HG03280 (cell line): Measurements from ENCODE around the gene PRKN.

Experiments
- ATAC-seq: cut with Tn5 transposase; IDR thresholded peaks from one replicate; pipeline ENCODE4 v1.9.1; 2021; ENCODE audit warnings: mild to moderate bottlenecking, moderate library complexity; ENCODE audit not compliant: unreplicated experiment

The PRKN gene

DNA sequence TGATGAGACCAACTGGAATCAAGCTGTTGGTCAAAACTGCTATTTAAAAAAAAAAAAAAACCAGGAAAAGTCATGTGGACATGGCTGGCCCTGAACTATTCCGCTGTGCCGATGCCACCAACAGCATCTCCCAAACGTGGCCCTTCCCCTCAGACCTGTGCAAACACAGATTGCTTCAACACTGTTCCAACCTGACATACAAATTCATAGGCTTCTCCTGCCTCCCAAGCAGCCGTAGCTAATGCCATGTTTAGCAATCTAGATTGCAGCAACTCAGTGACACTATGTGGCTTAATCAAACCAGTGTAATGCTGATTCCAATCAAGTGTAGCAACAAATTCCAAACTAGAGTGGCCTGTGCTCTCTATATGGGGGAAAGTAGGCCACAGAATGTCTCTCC is 16.2 kb downstream of the PRKN start:
- ATAC-seq: no peak

DNA sequence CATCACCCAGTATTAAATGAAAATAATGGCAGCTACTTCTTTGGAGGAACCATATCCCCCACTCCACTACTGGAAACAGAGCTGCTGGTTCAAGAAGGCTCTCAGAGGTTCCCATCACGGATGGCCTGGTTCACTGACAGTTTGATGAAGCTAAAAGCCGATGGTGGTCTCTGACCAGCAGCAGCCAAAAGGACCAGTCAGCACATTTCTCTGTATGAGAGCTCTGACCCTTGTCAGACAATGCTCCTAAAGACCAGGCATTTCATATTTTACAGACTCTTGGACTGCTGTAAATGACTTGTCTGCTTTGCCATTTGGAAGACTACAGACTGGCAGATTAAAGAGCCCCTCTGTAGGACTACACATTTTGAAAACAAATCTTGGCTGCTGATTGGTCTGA is 16.6 kb downstream of the PRKN start:
- ATAC-seq: no peak

DNA sequence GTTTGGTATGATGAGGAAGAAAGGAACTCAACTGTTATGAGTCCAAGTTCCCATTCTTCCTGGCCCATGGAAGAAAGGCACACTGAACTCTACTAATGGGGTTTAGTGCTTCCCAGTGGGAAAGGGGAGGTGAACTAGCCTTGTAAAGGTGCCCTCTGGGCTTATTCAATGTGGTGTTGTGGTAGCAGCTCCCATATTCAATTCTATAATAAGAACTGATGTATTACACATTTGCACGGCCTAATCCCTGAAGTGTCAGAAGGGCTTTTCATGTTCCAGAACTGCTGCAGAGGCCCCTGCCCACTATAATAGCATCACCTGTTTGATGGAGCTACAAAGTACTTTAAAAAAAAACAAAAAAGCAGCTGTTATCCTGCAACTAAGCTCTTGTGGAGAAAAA is 17.1 kb downstream of the PRKN start:
- ATAC-seq: no peak

DNA sequence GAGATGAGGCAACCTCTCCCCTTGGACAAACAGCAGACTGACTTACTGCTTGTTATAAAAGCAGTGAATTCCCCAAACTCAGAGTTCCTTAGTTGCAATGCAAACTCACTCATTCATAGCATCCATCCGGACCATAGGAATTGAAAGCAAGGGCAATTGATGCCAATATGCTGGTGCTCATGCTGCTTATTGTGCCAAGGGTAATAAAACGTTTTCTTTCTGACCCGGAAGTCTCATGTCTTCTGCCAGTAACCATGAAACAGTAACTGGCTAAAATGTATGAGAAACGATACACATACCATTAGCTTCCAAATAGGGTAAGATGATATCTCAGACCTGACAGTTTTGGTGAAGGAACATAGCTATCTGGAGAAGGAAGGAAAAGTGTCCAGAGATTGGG is 18.1 kb downstream of the PRKN start:
- ATAC-seq: no peak

DNA sequence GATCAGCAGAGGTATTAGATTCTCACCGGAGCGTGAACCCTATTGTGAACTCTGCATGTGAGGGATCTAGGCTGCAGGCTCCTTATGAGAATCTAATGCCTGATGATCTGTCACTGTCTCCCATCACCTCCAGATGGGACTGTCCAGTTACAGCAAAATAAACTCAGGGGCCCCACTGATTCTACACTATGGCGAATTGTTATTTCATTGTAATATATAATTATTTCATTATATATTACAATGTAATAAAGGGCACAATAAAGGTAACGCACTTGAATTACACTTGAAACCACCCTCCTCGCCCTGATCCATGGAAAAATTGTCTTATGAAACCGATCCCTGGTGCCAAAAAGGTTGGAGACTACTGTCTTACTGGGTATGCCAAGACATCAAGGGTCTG is 18.6 kb downstream of the PRKN start:
- ATAC-seq: no peak

DNA sequence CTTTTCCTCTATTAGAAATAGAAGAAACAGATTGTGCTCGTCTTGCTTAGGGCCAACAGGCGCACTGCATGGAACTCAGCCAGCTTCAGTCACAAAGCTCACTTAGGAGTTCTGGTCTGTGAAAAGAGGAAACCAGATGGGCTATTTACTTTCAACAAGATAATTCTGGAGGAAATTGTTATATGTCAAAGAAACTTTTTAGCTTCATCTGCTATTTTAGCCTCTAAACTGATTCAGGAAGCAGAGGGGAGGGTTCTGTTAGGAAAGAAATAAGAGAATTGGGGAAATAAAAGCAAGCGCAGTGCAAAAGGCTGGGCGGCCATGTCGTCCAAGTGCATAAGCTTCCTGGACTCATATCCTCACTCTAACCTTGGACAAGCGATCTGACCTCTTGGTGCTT is 21.3 kb downstream of the PRKN start:
- ATAC-seq: no peak

DNA sequence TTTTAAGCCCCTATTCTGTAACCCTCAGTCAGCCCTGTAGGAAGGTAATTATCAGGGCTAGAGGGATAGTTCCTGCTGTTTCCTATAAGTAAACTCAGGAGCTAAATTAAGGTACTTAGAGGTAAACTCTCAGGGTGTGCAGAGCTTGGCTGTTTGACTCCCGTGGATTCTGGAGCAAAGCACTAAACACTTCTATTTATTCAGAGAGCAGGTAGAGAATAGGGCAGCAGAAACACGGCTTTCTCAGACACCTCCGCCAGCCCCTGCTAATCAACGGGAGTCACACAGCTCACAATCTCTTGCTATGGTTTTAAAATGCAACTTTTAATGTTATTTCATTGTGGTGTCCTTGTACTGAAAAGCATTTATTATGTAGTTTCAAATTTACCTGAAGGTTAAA is 21.8 kb downstream of the PRKN start:
- ATAC-seq: no peak

DNA sequence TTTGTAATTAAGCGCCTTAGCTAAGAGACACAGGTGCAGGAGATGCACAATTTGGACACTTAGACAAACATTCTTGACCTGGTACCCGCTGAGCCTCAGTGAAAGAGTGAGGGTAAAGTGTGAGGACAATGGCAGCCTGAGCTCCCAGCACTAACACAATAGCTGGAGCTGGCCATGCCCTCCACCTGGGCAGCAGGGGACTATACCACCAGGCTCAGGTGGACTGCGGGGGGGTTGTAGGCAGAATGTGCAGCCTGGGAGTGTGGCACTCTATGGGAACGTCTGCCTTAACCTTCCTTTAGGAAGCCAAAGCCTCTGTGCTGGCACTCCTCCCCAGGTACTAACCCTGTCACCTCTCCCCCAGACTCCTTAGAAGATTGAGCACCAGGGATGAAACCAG is 23.6 kb downstream of the PRKN start:
- ATAC-seq: no peak

DNA sequence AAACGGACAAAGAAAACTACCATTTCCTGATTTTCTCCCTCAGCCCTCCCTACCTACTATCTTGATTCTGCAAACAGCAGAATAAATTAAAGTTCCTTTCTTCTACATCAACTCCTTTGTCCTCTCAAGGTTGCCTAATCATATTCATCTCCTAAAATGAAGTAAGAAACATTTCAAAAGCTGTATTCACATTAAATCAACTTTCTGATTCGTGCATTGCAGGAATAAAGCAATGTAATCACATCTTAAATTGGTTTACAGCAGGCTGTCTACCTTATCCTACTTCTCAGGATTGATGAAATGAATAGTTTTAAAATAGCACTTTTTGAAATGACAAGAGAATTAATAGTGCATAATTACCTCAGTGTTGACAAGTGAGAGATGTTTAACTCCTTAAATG is 25.1 kb downstream of the PRKN start:
- ATAC-seq: no peak

DNA sequence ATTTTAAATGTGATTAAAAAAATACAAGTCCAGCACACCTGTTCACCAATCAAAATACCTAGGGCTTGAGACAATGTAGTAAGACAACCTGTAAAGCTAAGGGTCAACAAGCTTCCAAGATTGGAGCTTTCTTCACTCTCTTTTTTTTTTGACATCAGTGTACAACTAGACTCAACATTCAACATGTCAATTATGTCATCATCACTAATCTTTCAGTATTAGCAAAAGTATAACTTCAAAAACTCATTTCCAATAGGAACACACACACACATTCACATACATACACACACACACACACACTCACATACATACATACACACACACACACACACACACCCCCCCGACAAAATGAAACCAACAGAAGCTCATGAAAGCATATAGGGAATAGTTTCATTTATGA is 26.0 kb downstream of the PRKN start:
- no peak for ATAC-seq

DNA sequence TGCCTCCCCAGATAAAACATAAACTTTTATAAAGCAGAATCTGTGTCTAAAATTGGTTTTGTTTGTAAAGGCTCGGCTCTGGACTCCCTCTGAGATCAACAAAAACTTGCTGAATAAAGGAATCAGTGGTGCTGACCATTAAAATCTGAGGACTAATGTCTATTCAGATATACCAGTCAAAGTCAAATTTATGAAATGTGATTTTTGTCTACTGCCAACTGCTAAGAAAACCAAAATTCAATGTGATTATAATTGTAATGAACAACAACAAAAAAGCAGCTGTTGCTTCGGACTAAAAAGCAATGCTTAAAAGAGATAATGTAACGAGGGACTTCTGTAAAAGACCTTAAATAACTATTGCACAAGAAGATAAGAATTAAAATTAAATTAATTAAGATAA is 26.6 kb downstream of the PRKN start:
- no peak for ATAC-seq

DNA sequence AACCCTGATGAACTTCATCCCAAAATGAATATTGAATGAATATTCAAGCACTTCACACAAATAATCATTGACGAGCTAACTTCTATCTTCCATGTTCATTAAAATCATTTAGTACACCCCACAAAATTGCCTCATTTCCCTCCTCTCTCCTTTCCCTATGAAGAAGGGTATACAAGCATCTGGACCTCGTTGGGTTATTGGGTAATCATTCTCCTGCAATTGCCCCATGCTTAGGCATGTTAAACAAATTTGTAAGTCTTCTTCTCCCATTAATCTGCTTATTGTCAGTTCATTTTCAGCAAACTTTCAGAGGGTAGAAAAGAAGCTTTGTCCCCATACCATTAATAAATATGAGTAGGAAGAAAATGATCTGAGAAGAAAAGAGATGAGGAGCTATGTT is 27.6 kb downstream of the PRKN start:
- no peak for ATAC-seq

DNA sequence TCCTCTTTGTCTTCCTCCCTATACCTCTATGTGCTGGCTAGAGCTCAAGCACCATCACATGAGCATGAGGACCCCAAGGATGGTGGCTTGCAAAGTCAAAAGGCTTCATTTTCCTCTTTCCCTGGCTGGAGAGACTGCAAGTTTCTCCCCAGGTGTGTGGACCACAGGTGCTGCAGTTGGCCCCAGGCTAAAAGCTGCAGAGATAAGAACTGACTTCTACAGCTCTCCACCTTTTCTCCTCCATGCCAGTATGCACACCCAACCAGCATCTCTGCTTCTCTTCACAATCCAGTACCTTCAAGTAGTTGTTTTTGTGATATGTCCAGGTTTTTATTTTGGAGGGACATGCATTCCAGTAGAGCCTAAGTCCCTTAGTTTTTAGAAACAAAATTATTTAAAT is 29.1 kb downstream of the PRKN start:
- no peak for ATAC-seq

DNA sequence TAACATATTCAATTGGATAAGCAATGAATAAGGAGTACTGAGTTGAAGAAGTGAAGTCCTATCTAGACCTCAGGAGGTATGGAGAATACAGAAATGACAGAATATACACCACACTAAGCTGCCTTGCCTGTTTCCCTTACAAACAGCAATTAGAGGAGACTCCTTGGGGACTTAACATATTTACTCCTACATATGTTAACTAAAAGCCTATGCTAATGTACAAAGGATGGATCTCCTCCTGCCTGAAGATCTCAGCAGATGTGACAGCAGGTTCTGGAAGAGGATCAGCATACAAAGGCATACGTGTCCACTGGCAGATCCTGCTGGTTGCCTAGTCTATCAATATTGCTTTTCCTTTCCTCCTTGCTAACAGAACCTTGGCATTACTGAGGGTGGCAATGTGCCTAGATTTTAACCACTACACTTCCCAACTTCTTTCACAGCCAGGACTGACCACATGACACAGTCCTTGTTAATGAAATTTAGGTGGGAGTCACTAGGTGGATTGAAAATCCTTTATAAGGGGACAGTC is 29.6 kb downstream of the PRKN start:
- ATAC-seq: no peak

DNA sequence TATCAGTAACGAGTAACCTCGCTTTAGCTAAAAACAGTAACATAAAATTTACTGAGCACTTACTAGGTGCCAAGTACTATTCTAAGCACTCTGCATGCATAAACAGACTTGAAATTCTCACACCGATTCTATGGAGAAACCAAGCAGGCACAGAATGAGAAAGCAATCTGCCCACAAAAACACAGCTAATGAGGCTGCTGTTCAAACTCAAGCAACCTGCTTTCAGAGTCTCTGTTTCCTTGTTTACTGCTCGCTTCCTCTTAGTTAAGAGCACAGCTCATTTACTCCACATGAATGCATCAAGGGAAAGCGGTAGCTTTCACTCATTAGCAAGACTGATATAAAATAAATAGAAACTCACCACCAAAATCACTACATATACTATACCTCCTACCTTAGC is 37.4 kb downstream of the PRKN start:
- no peak for ATAC-seq

DNA sequence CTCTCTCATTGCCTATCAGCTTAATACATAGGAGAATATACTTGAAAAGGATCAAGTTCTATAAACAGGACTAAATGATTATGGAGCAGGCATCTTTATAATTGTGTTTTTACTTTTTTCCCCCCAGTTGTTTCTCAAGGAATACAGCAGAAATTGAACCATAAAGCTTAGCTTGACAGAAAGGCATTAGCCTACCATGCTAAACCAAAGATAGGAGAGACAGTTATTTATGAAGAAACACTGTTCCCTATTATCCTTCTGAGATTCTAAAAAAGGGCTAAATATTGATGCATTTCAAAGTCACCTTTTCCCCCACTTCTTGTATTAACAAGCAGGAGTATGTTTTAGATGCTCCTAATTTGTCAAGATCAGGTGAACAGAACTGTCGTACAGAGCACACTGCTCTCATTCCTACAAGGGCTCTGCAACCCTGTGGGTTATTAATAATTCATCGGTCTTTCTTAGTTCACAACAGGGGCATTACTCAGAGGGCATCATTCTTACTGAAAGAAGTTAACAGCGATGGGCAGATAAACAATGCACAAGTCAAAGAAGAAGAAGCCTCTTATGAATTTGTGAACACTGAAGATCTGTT is 38.7 kb downstream of the PRKN start:
- ATAC-seq: no peak

DNA sequence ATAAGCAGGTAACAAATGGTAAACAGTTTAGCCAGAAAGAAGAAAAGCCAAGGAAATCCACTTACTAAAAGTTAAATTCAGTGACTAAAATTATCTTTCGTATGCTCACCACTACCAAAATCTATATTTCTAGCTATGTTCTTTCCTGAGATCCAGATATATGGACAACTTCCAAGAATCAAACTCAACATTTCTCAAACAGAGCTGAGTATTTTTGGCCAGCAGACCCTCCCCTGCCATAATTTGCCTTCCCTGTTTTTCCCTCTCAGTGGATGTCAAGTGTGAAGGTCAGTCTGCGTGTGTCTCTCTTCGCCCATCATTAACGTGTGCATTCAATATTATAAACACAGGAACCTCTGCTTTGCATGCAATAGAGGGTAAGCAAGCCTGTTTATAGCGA is 42.0 kb downstream of the PRKN start:
- ATAC-seq: no peak

DNA sequence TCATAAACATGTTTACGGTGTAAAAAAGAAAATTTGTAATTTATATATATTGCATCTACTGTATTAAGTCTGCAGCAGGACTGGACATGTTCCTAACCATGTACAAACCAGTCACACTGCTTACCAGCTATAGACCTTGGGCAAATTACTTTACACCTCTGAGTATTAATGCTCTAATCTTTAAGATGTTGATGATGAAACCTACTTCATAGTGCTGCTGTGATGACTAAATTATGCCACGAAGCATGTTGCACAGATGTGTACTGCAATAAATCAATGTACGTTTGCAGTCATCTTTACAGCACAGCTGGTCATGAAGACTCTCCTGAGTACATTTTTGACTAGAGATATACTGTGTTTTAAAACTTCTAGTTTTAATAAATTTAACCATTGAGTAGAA is 42.6 kb downstream of the PRKN start:
- no peak for ATAC-seq

DNA sequence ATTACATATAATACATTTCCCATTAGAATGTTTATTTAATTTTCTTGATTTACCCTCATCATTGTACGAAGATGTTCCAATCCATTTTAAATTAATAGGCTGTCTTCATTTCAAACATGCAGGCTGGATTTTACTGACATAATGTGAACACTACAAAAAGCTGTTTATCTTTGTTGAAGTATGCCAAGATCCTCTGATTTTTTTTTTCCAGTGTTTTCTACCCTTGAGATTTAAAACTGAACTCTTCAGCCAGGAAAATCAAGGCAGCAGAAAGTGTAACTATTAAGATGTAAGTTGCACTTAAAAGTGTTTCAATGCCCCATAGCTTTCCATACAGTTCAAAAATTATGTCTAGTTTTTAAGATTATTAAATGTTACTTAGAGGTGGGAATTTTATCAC is 43.5 kb downstream of the PRKN start:
- ATAC-seq: no peak

DNA sequence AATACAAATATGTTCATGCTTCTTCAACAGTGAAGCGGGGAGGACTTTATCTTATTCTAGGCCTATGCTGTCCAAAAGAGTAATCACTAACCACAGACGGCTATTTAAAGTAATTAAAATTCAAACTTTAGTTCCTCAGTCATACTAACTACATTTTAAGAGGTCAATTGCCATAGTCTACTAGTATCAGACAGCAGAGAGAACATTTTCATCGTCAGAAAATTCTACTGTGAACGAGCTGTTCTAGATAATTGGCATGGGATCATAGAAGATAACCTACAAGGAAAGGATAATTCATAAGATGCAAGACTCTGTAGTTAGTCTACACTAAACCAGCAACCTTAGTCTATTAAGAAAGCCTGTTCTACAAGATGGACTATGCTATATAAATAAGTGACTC is 44.4 kb downstream of the PRKN start:
- no peak for ATAC-seq

DNA sequence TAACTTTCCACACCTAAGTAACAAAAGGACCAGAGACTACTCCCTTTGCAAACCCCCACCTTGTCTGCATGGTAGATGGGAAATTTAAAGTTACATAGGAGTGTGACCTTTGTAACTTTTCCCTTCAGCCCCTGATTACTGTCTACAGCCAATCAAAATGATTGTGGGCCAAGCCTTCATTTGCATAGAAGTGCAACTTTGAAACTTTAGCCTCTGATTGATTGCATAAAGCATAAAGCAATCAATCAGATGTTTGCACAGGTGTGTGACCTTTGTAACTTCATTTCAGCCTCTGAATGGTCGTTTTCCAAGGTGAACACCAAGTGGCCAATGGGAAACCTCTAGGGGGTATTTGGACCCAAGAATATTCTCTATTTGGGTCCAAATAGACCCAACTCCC is 46.1 kb downstream of the PRKN start:
- no peak for ATAC-seq

DNA sequence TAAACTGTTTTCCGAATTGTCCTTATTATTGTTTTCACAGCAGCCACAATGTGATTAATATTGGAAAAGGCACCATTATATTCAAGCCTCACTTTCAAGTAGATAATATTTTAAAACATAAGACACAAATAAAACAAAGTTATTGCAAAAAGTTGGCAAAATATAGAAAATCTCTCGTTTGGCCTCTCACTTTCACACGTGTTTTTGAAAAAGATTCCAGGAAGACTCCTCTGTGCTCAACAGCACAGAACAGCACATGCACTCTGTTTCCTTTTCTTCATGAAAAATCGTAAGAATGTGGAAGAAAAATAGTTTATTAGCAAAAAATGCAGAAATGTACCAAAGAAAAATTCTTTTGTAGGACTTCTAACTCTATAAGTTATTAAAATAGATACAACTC is 46.7 kb downstream of the PRKN start:
- no peak for ATAC-seq

DNA sequence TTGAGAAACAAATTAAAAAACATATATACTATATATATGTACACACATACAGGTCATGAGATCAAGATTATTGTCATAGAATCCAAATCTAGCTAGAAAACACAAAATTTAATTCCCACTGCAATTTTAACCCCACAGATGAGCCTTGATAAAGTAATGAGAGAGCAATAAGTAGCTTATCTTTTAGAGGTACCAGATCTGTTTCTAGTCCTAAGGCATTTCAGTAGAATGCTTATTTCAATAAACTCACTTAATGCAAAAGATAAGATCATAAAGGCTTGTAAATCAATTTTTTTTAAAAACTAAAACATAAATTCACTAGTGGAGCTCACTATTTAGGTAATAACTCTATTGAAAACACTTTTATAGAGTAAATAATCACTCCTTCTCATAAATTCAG is 47.2 kb downstream of the PRKN start:
- no peak for ATAC-seq

DNA sequence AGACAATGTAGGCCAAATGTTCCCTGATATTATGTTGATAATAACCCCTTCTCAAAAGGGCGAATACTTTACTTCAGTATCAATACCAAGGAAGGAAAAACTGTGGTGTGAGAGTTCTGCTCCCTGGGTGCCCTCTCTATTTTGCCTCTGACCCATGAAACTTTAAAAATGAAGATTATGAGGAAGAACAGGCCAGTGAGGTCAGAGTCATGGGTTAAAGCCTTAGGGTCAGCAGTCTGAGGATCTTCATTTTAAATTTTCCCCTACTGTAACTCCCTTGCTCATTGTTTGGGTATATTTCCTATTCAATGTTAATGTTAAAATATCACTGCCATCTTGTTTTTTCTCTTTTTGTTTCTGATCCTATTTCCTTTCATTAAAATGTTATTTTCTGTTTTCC is 47.9 kb downstream of the PRKN start:
- no peak for ATAC-seq
